Omental fat pad (tissue), 4 donors: ENCODE results near the gene WSCD1. TPM values are rescaled to one million over a fixed set of nuclear protein-coding genes. Genes with fewer than 3 reads are reported as not detected.

ENCODE experiments used
- ATAC-seq: fragments of 150-250 bp; one replicate; pipeline ENCODE4 v1.9.1; 2016; ENCODE audit warnings: mild to moderate bottlenecking, moderate library complexity; ENCODE audit not compliant: low FRiP score
- DNase-seq: peaks from one replicate; pipeline ENCODE4 v3.0.0-alpha.2; 2019; ENCODE audit warnings: low spot score
- CTCF ChIP-seq, 3 donors: fragments of 450-650 bp; IDR thresholded peaks; one replicate each; pipeline ENCODE4 v1.5.1; 2016 to 2017; ENCODE audit warnings: antibody characterized with exemption in 3 of 3, mild to moderate bottlenecking in 3 of 3, moderate library complexity in 2 of 3
- total RNA-seq, 4 donors: library from RNA; depleted of rRNA; stranded (reverse); fragments of >200 nt; gene quantifications; one replicate each; pipeline ENCODE4 v1.1.0, GENCODE V29; 2016

Gene WSCD1
- total RNA-seq, 4 donors from 2014 or later, result 0.93 to 6.1 (median 2.4) TPM

GRCh38 chr17:6075845-6076244, 5.7 kb downstream of the WSCD1 start:
- ATAC-seq (no peak), DNase-seq (no peak)
- TF ChIP-seq CTCF (IDR thresholded peaks at IDR 0.05), result no peak

GRCh38 chr17:6077752-6078151, 7.6 kb downstream of the WSCD1 start:
- no peak for TF ChIP-seq CTCF (IDR thresholded peaks at IDR 0.05)
- no peak for ATAC-seq
- DNase-seq, result no peak

GRCh38 chr17:6078458-6078871, 8.3 kb downstream of the WSCD1 start:
- ATAC-seq, result no peak
- no peak for DNase-seq

GRCh38 chr17:6079155-6079888, 9.1 kb downstream of the WSCD1 start:
- ATAC-seq, result no peak
- no peak for DNase-seq
- no peak for TF ChIP-seq CTCF (IDR thresholded peaks at IDR 0.05)

More at GRCh38 chr17:6078458-6078871, 8.3 kb downstream of the WSCD1 start:
- no peak for TF ChIP-seq CTCF (IDR thresholded peaks at IDR 0.05)

GRCh38 chr17:6079960-6080359, 9.8 kb downstream of the WSCD1 start:
- no peak for DNase-seq
- no peak for ATAC-seq
- TF ChIP-seq CTCF (IDR thresholded peaks at IDR 0.05), result no peak

- no peak for ATAC-seq
- no peak for TF ChIP-seq CTCF (IDR thresholded peaks at IDR 0.05)
Measured at GRCh38 chr17:6080711-6081430, 10.7 kb downstream of the WSCD1 start.

GRCh38 chr17:6082335-6082734, 12.2 kb downstream of the WSCD1 start:
- DNase-seq, result no peak
- no peak for ATAC-seq
- TF ChIP-seq CTCF (IDR thresholded peaks at IDR 0.05), result no peak

More at GRCh38 chr17:6080711-6081430, 10.7 kb downstream of the WSCD1 start:
- no peak for DNase-seq
